GM23338 (cell line): ENCODE data around the gene RALGPS1. TPM values are rescaled to one million over a fixed set of nuclear protein-coding genes. Genes with fewer than 3 reads are reported as not detected.

Experiments
- ATAC-seq: fragments of 200-7000 bp; cut with Tn5 transposase; 3 replicates; pipeline ENCODE4 v1.9.1; 2020
- DNase-seq: peaks from one replicate; pipeline ENCODE4 v3.0.0-alpha.2; 2015; ENCODE audit warnings: low spot score
- H2AFZ ChIP-seq: fragments of 200-600 bp; sonication (generic); 2 replicates; pipeline ENCODE4 v1.8.0; 2016; ENCODE audit warnings: antibody characterized with exemption, mild to moderate bottlenecking, moderate library complexity
- H3F3A ChIP-seq: fragments of 200-600 bp; sonication (generic); replicated peaks from 2 replicates; pipeline ENCODE4 v1.8.0; 2017; ENCODE audit warnings: antibody characterized with exemption, mixed run types, low read depth
- H3K27ac ChIP-seq: fragments of 200-600 bp; sonication (generic); 2 replicates; pipeline ENCODE4 v1.6.1; 2016; ENCODE audit warnings: low read depth
- H3K27me3 ChIP-seq: fragments of 200-600 bp; sonication (generic); 2 replicates; pipeline ENCODE4 v1.8.0; 2016; ENCODE audit warnings: mild to moderate bottlenecking, mixed run types, moderate library complexity; ENCODE audit not compliant: insufficient read depth
- H3K36me3 ChIP-seq: fragments of 200-600 bp; sonication (generic); 2 replicates; pipeline ENCODE4 v1.8.0; 2016; ENCODE audit warnings: mild to moderate bottlenecking; ENCODE audit not compliant: insufficient read depth
- H3K4me1 ChIP-seq: fragments of 200-600 bp; sonication (generic); 2 replicates; pipeline ENCODE4 v1.8.0; 2016; ENCODE audit warnings: mild to moderate bottlenecking, moderate library complexity; ENCODE audit not compliant: insufficient read depth
- H3K4me2 ChIP-seq: fragments of 200-600 bp; sonication (generic); 2 replicates; pipeline ENCODE4 v1.7.1; 2017; ENCODE audit warnings: mixed run types
- H3K4me3 ChIP-seq: fragments of 200-600 bp; sonication (generic); 2 replicates; pipeline ENCODE4 v1.6.1; 2016; ENCODE audit warnings: mixed run types
- H3K79me2 ChIP-seq: fragments of 200-600 bp; sonication (generic); replicated peaks from 2 replicates; pipeline ENCODE4 v1.8.0; 2017; ENCODE audit warnings: mild to moderate bottlenecking; ENCODE audit not compliant: insufficient read depth
- H3K9me2 ChIP-seq: fragments of 200-600 bp; sonication (generic); 2 replicates; pipeline ENCODE4 v1.8.0; 2017; ENCODE audit not compliant: insufficient read depth
- H4K20me1 ChIP-seq: fragments of 200-600 bp; sonication (generic); replicated peaks from 2 replicates; pipeline ENCODE4 v1.8.0; 2017; ENCODE audit warnings: mild to moderate bottlenecking; ENCODE audit not compliant: insufficient read depth
- H3K27ac Mint-ChIP-seq: 2 replicates; pipeline ENCODE4 v1.8.0; 2020; ENCODE audit warnings: inconsistent platforms, mild to moderate bottlenecking, moderate library complexity, mixed read lengths
- H3K27me3 Mint-ChIP-seq: 3 replicates; pipeline ENCODE4 v1.8.0; 2022; ENCODE audit warnings: low read depth, mild to moderate bottlenecking, moderate library complexity, mixed read lengths, inconsistent platforms; ENCODE audit not compliant: insufficient read depth, poor library complexity
- H3K36me3 Mint-ChIP-seq: 3 replicates; pipeline ENCODE4 v1.8.0; 2021; ENCODE audit warnings: low read depth, mild to moderate bottlenecking, inconsistent platforms, moderate library complexity, mixed read lengths
- H3K4me1 Mint-ChIP-seq: 3 replicates; pipeline ENCODE4 v1.8.0; 2020; ENCODE audit warnings: mild to moderate bottlenecking, inconsistent platforms, mixed read lengths
- H3K4me3 Mint-ChIP-seq: 3 replicates; pipeline ENCODE4 v1.8.0; 2021; ENCODE audit warnings: moderate library complexity, mild to moderate bottlenecking, inconsistent platforms, mixed read lengths
- H3K9me3 Mint-ChIP-seq: 3 replicates; pipeline ENCODE4 v1.8.0; 2020; ENCODE audit warnings: moderate library complexity, mild to moderate bottlenecking, inconsistent platforms, mixed read lengths
- CREB1 ChIP-seq: fragments of 250-450 bp; sonication (Bioruptor Pico); IDR thresholded peaks from 2 replicates; pipeline ENCODE4 v1.5.0; 2020; ENCODE audit warnings: low read depth, mild to moderate bottlenecking, moderate library complexity
- EZH2 ChIP-seq: fragments of 200-600 bp; sonication (generic); IDR thresholded peaks from one replicate; pipeline ENCODE4 v1.8.0; 2017; ENCODE audit warnings: antibody characterized with exemption, mild to moderate bottlenecking, low read depth; ENCODE audit not compliant: unreplicated experiment
- EZH2phosphoT487 ChIP-seq: fragments of 200-600 bp; sonication (generic); IDR thresholded peaks from one replicate; pipeline ENCODE4 v1.8.1; 2018; ENCODE audit warnings: antibody characterized with exemption; ENCODE audit not compliant: unreplicated experiment
- JUNB ChIP-seq: IDR thresholded peaks from one replicate; pipeline ENCODE4 v1.6.1; 2016; ENCODE audit warnings: antibody characterized with exemption; ENCODE audit not compliant: unreplicated experiment
- NANOG ChIP-seq: IDR thresholded peaks from 2 replicates; pipeline ENCODE4 v1.6.1; 2016; ENCODE audit warnings: antibody characterized with exemption, borderline replicate concordance
- POLR2AphosphoS5 ChIP-seq: IDR thresholded peaks from 2 replicates; pipeline ENCODE4 v1.6.1; 2016; ENCODE audit warnings: antibody characterized with exemption, low read depth
- REST ChIP-seq: IDR thresholded peaks from one replicate; pipeline ENCODE4 v1.6.1; 2018; ENCODE audit warnings: antibody characterized with exemption; ENCODE audit not compliant: unreplicated experiment
- STAT1 ChIP-seq: IDR thresholded peaks from one replicate; pipeline ENCODE4 v1.6.1; 2016; ENCODE audit warnings: antibody characterized with exemption; ENCODE audit not compliant: unreplicated experiment
- ZNF114 ChIP-seq: fragments of 250-450 bp; sonication (Bioruptor Pico); IDR thresholded peaks from 2 replicates; pipeline ENCODE4 v1.5.0; 2020; ENCODE audit warnings: mild to moderate bottlenecking, moderate library complexity
- ZNF331 ChIP-seq: fragments of 250-450 bp; sonication (Bioruptor Pico); IDR thresholded peaks from 2 replicates; pipeline ENCODE4 v1.5.0; 2020; ENCODE audit warnings: low read depth, mild to moderate bottlenecking, moderate library complexity
- ZNF462 ChIP-seq: fragments of 250-450 bp; sonication (Bioruptor Pico); IDR thresholded peaks from 2 replicates; pipeline ENCODE4 v1.5.0; 2020; ENCODE audit warnings: mild to moderate bottlenecking, moderate library complexity
- polyA plus RNA-seq: library from polyadenylated mRNA; unstranded; fragments of >200 nt; fragmentation: Nextera tagmentation; extraction: Ambion mirVana; gene quantifications from 2 replicates; pipeline ENCODE4 v1.2.1, GENCODE V29; 2016
- total RNA-seq: library from RNA; depleted of rRNA; stranded (reverse); fragments of >200 nt; shearing (Covaris generic); gene quantifications from 2 replicates; pipeline ENCODE4 v1.2.3, GENCODE V29; 2014
- TF ChIP-seq, protein P1 (sequence below): IDR thresholded peaks from 2 replicates; pipeline ENCODE4 v1.6.1; 2016; ENCODE audit warnings: antibody characterized with exemption
- TF ChIP-seq, protein P2 (sequence below), 2 experiments: fragments of 200-600 bp in 1 of 2; sonication (generic) in 1 of 2; conservative IDR thresholded peaks; 2 replicates each; pipeline versions ENCODE4 v1.5.1 to v1.6.1; 2016 to 2017; ENCODE audit warnings: antibody characterized with exemption in 2 of 2, low read depth in 2 of 2, mild to moderate bottlenecking in 2 of 2, moderate library complexity in 1 of 2

RALGPS1 gene
- total and polyA plus RNA-seq, 2 experiments from 2014 or later: 18.2 to 57.1 TPM

- no peaks in the 10 kb centered on the region for H3K27me3 ChIP-seq
- H3K27me3 Mint-ChIP-seq: peaks cover 3% of the 10 kb centered on the region
- no peak overlapping the region for H3K27ac Mint-ChIP-seq
- peaks cover 7% of the 10 kb centered on the region for H4K20me1 ChIP-seq
- H3K4me1 ChIP-seq: 0 out of 2 replicates have a peak, but pooled peaks cover 8% of the 10 kb centered on the region
- no peak overlapping the region for H2AFZ ChIP-seq
- peaks cover 25% of the 10 kb centered on the region for H3K36me3 Mint-ChIP-seq
- H3K4me3 ChIP-seq: no peak overlapping the region
- no peak overlapping the region for H3K4me2 ChIP-seq
- peaks cover 15% of the 10 kb centered on the region for H3K4me1 Mint-ChIP-seq
- no peak overlapping the region for H3K4me3 Mint-ChIP-seq
- TF ChIP-seq CREB1 (CRISPR knock-in tag) (no peak), ZNF462 (CRISPR knock-in tag) (no peak), JUNB (no peak), POLR2AphosphoS5 (no peak), NANOG (no peak), EZH2phosphoT487 (no peak), EZH2 (no peak), REST (no peak), STAT1 (no peak), ZNF114 (no peak), ZNF331 (no peak)
- TF ChIP-seq, protein P1, sequence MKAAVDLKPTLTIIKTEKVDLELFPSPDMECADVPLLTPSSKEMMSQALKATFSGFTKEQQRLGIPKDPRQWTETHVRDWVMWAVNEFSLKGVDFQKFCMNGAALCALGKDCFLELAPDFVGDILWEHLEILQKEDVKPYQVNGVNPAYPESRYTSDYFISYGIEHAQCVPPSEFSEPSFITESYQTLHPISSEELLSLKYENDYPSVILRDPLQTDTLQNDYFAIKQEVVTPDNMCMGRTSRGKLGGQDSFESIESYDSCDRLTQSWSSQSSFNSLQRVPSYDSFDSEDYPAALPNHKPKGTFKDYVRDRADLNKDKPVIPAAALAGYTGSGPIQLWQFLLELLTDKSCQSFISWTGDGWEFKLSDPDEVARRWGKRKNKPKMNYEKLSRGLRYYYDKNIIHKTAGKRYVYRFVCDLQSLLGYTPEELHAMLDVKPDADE: no peak
- TF ChIP-seq, protein P2, sequence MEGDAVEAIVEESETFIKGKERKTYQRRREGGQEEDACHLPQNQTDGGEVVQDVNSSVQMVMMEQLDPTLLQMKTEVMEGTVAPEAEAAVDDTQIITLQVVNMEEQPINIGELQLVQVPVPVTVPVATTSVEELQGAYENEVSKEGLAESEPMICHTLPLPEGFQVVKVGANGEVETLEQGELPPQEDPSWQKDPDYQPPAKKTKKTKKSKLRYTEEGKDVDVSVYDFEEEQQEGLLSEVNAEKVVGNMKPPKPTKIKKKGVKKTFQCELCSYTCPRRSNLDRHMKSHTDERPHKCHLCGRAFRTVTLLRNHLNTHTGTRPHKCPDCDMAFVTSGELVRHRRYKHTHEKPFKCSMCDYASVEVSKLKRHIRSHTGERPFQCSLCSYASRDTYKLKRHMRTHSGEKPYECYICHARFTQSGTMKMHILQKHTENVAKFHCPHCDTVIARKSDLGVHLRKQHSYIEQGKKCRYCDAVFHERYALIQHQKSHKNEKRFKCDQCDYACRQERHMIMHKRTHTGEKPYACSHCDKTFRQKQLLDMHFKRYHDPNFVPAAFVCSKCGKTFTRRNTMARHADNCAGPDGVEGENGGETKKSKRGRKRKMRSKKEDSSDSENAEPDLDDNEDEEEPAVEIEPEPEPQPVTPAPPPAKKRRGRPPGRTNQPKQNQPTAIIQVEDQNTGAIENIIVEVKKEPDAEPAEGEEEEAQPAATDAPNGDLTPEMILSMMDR (conservative IDR thresholded peaks at IDR 0.05; ENCODE audit: low read depth in 2 of 2): no peak
- H3K9me2 ChIP-seq: no peaks in the 10 kb centered on the region
- H3K36me3 ChIP-seq: no peaks in the 10 kb centered on the region
- peaks cover 75% of the 10 kb centered on the region for H3K79me2 ChIP-seq
- ATAC-seq (no peak), DNase-seq (no peak)
- H3K9me3 Mint-ChIP-seq: peaks cover 2% of the 10 kb centered on the region; the same call in 2 of the 3 replicates
- no peak overlapping the region for H3K27ac ChIP-seq
- H3F3A ChIP-seq: no peaks in the 10 kb centered on the region
Observed at GRCh38 chr9:126875756-126876510, 38.6 kb upstream of the RALGPS1 start.
